Ascending aorta (tissue), 2 donors: ENCODE measurements around the gene GPR39. TPM values are rescaled to one million over a fixed set of nuclear protein-coding genes. Genes with fewer than 3 reads are reported as not detected.

Experiments
- DNase-seq, 2 donors: peaks; one replicate each; pipeline ENCODE4 v3.0.0-alpha.2; 2019; ENCODE audit warnings: low spot score in 2 of 2
- H3K27ac ChIP-seq, 2 donors: fragments of 200-600 bp; sonication (generic); one replicate each; pipeline ENCODE4 v1.5.1; 2016 to 2017; ENCODE audit warnings: mild to moderate bottlenecking in 1 of 2
- H3K27me3 ChIP-seq: fragments of 200-600 bp; sonication (generic); one replicate; pipeline ENCODE4 v1.5.1; 2017
- H3K36me3 ChIP-seq, 2 donors: fragments of 200-600 bp; sonication (generic); one replicate each; pipeline ENCODE4 v1.5.1; 2016
- H3K4me1 ChIP-seq, 2 donors: fragments of 200-600 bp; sonication (generic); one replicate each; pipeline ENCODE4 v1.5.1; 2016 to 2017; ENCODE audit warnings: mild to moderate bottlenecking in 1 of 2
- H3K4me3 ChIP-seq, 2 donors: fragments of 200-600 bp; sonication (generic); one replicate each; pipeline ENCODE4 v1.5.1; 2016 to 2017; ENCODE audit warnings: mild to moderate bottlenecking in 1 of 2
- H3K9me3 ChIP-seq, 2 donors: fragments of 200-600 bp; sonication (generic); one replicate each; pipeline ENCODE4 v1.5.1; 2016
- intact Hi-C: fragments of 100-400 bp; cut with DNase I; formaldehyde crosslinking; loops from one replicate; pipeline ENCODE4 v1.15.1; 2023
- total RNA-seq: library from RNA; depleted of rRNA; stranded (reverse); fragments of >200 nt; gene quantifications from one replicate; pipeline ENCODE4 v1.1.0, GENCODE V29; 2016
- TF ChIP-seq, protein P1 (sequence below), 3 experiments: fragments of 200-600 bp in 2 of 3; fragments of 450-650 bp in 1 of 3; sonication (generic) in 2 of 3; IDR thresholded peaks; one replicate each; pipeline ENCODE4 v1.5.1; 2016 to 2019; ENCODE audit warnings: antibody characterized with exemption in 3 of 3, mild to moderate bottlenecking in 1 of 3, moderate library complexity in 1 of 3

GPR39 gene
- total RNA-seq, 1 donor from 2014 or later: 0.64 TPM

DNA sequence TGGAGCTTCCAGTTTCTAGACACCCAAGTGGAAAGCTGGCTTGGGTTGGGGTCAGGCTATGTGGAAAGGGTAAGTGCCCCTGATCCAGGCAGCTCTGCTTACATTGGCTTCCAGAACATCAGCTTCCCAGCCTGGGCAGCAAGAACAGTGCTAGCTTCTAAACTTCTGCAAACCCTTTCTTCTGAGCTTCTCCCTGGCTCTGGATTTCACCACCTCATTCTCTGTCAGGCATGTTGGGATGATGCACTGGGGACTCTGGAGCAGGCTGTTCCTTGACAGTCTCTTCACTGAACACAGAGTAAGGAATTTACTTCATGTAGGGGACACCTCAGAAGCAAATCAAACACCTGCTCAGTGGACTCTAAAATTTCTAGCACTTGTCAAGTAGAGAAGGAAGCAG is 180.6 kb downstream of the GPR39 start:
- Histone ChIP-seq H3K9me3 (no peaks in the 10 kb centered on the region), H3K4me1 (no peaks in the 10 kb centered on the region), H3K36me3 (no peaks in the 10 kb centered on the region), H3K4me3 (no peak overlapping the region), H3K27me3 (no peaks in the 10 kb centered on the region), H3K27ac (no peak overlapping the region)
- TF ChIP-seq, protein P1, sequence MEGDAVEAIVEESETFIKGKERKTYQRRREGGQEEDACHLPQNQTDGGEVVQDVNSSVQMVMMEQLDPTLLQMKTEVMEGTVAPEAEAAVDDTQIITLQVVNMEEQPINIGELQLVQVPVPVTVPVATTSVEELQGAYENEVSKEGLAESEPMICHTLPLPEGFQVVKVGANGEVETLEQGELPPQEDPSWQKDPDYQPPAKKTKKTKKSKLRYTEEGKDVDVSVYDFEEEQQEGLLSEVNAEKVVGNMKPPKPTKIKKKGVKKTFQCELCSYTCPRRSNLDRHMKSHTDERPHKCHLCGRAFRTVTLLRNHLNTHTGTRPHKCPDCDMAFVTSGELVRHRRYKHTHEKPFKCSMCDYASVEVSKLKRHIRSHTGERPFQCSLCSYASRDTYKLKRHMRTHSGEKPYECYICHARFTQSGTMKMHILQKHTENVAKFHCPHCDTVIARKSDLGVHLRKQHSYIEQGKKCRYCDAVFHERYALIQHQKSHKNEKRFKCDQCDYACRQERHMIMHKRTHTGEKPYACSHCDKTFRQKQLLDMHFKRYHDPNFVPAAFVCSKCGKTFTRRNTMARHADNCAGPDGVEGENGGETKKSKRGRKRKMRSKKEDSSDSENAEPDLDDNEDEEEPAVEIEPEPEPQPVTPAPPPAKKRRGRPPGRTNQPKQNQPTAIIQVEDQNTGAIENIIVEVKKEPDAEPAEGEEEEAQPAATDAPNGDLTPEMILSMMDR (IDR thresholded peaks at IDR 0.05): no peak
- no peak for DNase-seq
- intact Hi-C loops: no loop called here

DNA sequence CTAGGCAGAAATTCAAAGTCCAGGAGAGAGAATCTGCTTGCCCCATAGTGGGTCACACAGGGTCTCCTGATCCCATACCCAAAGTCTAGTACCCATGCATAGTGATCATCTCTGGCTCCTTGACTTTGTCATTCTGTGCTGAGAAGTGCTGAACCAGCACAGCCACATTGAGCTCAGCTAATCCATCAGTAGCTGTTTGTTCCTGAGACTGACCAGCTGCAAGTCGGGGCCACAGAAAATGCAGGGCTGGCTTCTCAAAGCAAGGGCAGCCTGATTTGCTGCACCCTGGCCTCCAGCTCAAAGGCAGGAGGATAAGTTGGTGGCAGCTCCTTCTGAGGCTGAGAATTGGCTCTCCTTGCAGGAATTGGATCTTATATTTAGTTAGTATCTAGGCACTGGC is 181.2 kb downstream of the GPR39 start:
- H3K36me3 ChIP-seq: no peaks in the 10 kb centered on the region
- TF ChIP-seq, protein P1 (IDR thresholded peaks at IDR 0.05): no peak
- intact Hi-C loops: no loop called here
- no peak overlapping the region for H3K27ac ChIP-seq
- no peak for DNase-seq
- no peaks in the 10 kb centered on the region for H3K9me3 ChIP-seq
- H3K4me1 ChIP-seq: no peaks in the 10 kb centered on the region
- H3K4me3 ChIP-seq: no peak overlapping the region
- H3K27me3 ChIP-seq: no peaks in the 10 kb centered on the region

DNA sequence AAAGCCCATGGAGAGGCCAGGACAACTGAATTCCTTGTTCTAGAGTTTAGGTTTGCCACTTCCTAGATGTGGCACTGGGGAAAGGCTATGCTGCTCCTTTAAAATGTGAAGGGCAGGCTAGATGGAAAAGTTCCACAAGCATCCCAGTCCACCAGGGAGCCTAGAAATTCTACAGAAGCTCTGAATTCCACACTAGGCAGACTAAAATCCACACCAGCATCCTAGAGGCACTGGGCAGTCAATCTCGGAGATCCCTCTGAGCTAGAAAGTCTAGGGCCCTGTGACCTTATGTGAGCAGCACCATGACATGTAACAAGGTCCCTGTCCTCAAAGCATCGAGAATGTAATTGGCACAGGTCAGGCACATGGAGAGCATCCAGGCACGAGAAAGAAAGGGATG is 181.9 kb downstream of the GPR39 start:
- no peak overlapping the region for H3K4me3 ChIP-seq
- no peak for DNase-seq
- H3K27ac ChIP-seq: no peak overlapping the region
- TF ChIP-seq, protein P1 (IDR thresholded peaks at IDR 0.05): no peak
- intact Hi-C loops: no loop called here
- no peaks in the 10 kb centered on the region for H3K9me3 ChIP-seq
- no peaks in the 10 kb centered on the region for H3K36me3 ChIP-seq
- H3K4me1 ChIP-seq: no peaks in the 10 kb centered on the region
- no peaks in the 10 kb centered on the region for H3K27me3 ChIP-seq

DNA sequence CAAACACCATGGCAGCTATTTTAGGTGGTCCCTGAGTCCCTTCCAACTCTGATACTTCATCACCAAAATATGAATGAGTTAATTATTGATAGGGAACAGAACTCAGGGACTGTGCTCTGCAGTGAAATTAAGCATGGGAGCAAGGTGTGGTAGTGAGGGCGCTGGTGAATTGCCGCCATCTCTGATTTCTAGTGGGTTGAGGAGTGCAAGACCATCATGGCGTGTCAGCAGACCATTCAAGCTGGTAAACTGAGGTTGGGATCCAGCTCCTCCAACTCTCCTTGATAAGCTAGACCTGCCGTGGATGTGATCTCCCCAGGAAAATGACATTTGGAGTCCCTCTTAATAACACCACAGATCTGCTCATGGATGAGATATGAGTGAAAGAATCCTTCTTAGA is 183.0 kb downstream of the GPR39 start:
- intact Hi-C loops: no loop called here
- no peak for DNase-seq

DNA sequence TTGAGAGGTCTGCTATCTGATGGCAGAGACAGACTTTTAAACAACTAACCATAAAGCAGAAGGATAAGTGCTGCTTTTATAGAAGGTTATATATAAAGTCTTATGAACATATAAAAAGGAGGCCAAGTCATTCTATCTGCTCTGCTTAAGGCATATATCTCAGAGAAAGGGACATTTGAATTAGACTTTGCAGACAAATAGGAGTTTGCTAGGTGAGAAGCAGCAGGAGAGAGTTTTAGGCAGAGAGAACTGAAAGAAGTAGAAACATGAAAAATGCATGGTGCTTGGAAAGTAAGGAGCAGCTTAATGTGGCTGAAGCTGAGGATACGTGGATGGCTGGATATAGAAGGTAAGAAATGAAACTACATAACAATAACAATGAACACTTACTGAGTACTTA is 188.0 kb downstream of the GPR39 start:
- Histone ChIP-seq H3K36me3 (no peaks in the 10 kb centered on the region), H3K27ac (no peak overlapping the region), H3K4me1 (no peaks in the 10 kb centered on the region), H3K4me3 (no peak overlapping the region), H3K27me3 (no peaks in the 10 kb centered on the region), H3K9me3 (no peaks in the 10 kb centered on the region)
- TF ChIP-seq, protein P1 (IDR thresholded peaks at IDR 0.05): no peak
- no peak for DNase-seq
- intact Hi-C loops: no loop called here

More for the DNA sequence above, 183.0 kb downstream of the GPR39 start:
- TF ChIP-seq, protein P1 (IDR thresholded peaks at IDR 0.05): no peak
- no peak overlapping the region for H3K4me3 ChIP-seq
- no peak overlapping the region for H3K27ac ChIP-seq
- no peaks in the 10 kb centered on the region for H3K27me3 ChIP-seq
- H3K9me3 ChIP-seq: no peaks in the 10 kb centered on the region
- H3K4me1 ChIP-seq: no peaks in the 10 kb centered on the region
- H3K36me3 ChIP-seq: no peaks in the 10 kb centered on the region
